Peyer's patch (tissue), 4 donors: ENCODE measurements around the gene SMC3. TPM values are rescaled to one million over a fixed set of nuclear protein-coding genes. Genes with fewer than 3 reads are reported as not detected.
"Not testable (repeated sequence)": the region's sequence is repeated elsewhere in the genome, so short reads cannot be mapped to it uniquely, and the experiment has no call there.

Source experiments
- DNase-seq, 3 donors: peaks; one replicate each; pipeline ENCODE4 v3.0.0-alpha.2; 2017 to 2019
- H3K27ac ChIP-seq, 4 donors: fragments of 200-600 bp; sonication (generic); one replicate each; pipeline ENCODE4 v1.5.1; 2016 to 2019
- H3K27me3 ChIP-seq, 2 donors: fragments of 200-600 bp; sonication (generic); one replicate each; pipeline ENCODE4 v1.5.1; 2019
- H3K36me3 ChIP-seq, 3 donors: fragments of 200-600 bp; sonication (generic); one replicate each; pipeline ENCODE4 v1.5.1; 2016 to 2019
- H3K4me1 ChIP-seq, 4 donors: fragments of 200-600 bp; sonication (generic); one replicate each; pipeline ENCODE4 v1.5.1; 2016 to 2019
- H3K4me3 ChIP-seq, 4 donors: fragments of 200-600 bp; sonication (generic); 1 replicate in 3 of 4; 2 replicates in 1 of 4; pipeline ENCODE4 v1.5.1; 2016 to 2019; ENCODE audit warnings: mild to moderate bottlenecking in 1 of 4
- H3K9me3 ChIP-seq, 4 donors: fragments of 200-600 bp; sonication (generic); one replicate each; pipeline ENCODE4 v1.5.1; 2016 to 2019; ENCODE audit warnings: mild to moderate bottlenecking in 1 of 4
- POLR2A ChIP-seq, 2 donors: fragments of 450-650 bp; IDR thresholded peaks; one replicate each; pipeline ENCODE4 v1.5.1; 2017; ENCODE audit warnings: antibody characterized with exemption in 2 of 2, mild to moderate bottlenecking in 2 of 2, moderate library complexity in 2 of 2
- total RNA-seq, 4 donors: library from RNA; depleted of rRNA; stranded (reverse); fragments of >200 nt; gene quantifications; one replicate each; pipeline ENCODE4 v1.1.0, GENCODE V29; 2016
- TF ChIP-seq, protein P1 (sequence below), 6 experiments: fragments of 450-650 bp in 4 of 6; fragments of 200-600 bp in 2 of 6; sonication (generic) in 1 of 6; IDR thresholded peaks; one replicate each; pipeline ENCODE4 v1.5.1; 2017 to 2019; ENCODE audit warnings: antibody characterized with exemption in 6 of 6, mild to moderate bottlenecking in 3 of 6, moderate library complexity in 1 of 6

Gene SMC3
- total RNA-seq, 4 donors from 2014 or later = 21.9 to 37.1 (median 33.0) TPM

DNA sequence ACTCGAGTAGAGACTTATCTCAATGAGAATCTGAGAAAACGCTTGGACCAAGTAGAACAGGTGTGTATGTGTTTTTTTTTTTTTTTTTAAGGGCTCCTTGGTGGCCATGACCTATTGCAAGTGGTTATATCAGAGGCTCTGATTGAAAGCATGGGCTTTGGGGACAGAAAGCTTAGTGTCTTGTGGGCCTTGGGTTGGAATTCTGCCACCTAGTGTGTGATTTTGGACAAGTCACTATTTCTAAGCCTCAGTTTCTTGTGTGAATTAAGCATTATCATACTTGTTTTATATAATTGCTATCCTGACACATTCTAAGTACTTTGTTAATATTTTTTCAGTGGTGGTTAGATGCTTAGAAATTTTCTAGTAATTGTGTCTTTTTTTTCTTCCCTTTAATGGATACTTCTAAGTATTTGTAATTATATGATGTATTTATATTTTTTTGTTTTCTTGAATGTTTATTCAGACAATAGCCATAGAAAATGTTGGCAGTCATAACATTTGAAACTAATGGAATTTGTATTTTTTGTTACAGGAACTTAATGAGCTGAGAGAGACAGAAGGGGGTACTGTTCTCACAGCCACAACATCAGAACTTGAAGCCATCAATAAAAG is 33.1 kb downstream of the SMC3 start:
- Histone ChIP-seq H3K36me3 (peaks cover 0 to 95% (median 5%) of the 10 kb centered on the region in 3 donors), H3K27me3 (no peaks in the 10 kb centered on the region), H3K4me1 (no peaks in the 10 kb centered on the region), H3K27ac (no peak overlapping the region), H3K9me3 (no peaks in the 10 kb centered on the region), H3K4me3 (no peak overlapping the region)
- TF ChIP-seq, protein P1, sequence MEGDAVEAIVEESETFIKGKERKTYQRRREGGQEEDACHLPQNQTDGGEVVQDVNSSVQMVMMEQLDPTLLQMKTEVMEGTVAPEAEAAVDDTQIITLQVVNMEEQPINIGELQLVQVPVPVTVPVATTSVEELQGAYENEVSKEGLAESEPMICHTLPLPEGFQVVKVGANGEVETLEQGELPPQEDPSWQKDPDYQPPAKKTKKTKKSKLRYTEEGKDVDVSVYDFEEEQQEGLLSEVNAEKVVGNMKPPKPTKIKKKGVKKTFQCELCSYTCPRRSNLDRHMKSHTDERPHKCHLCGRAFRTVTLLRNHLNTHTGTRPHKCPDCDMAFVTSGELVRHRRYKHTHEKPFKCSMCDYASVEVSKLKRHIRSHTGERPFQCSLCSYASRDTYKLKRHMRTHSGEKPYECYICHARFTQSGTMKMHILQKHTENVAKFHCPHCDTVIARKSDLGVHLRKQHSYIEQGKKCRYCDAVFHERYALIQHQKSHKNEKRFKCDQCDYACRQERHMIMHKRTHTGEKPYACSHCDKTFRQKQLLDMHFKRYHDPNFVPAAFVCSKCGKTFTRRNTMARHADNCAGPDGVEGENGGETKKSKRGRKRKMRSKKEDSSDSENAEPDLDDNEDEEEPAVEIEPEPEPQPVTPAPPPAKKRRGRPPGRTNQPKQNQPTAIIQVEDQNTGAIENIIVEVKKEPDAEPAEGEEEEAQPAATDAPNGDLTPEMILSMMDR (IDR thresholded peaks at IDR 0.05) = peak in 4 of 6 experiments; percentile 47 to 64 (median 58)
- TF ChIP-seq POLR2A (IDR thresholded peaks at IDR 0.05) = no peak
- DNase-seq = no peak

DNA sequence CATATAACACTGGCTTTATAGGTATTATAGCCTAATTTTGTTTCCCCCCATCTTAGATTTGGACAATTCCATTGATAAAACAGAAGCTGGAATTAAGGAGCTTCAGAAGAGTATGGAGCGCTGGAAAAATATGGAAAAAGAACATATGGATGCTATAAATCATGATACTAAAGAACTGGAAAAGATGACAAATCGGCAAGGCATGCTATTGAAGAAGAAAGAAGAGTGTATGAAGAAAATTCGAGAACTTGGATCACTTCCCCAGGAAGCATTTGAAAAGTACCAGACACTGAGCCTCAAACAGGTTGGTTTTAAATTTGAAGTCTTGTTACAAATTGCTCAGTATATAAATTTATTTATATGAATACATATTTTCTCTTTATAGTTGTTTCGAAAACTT is 34.1 kb downstream of the SMC3 start:
- Histone ChIP-seq H3K9me3 (no peaks in the 10 kb centered on the region), H3K27ac (no peak overlapping the region), H3K4me3 (no peak overlapping the region), H3K27me3 (no peaks in the 10 kb centered on the region), H3K36me3 (peaks cover 0 to 92% (median 5%) of the 10 kb centered on the region in 3 donors), H3K4me1 (no peaks in the 10 kb centered on the region)
- no peak for TF ChIP-seq POLR2A (IDR thresholded peaks at IDR 0.05)
- TF ChIP-seq, protein P1 (IDR thresholded peaks at IDR 0.05) = no peak
- DNase-seq = no peak

DNA sequence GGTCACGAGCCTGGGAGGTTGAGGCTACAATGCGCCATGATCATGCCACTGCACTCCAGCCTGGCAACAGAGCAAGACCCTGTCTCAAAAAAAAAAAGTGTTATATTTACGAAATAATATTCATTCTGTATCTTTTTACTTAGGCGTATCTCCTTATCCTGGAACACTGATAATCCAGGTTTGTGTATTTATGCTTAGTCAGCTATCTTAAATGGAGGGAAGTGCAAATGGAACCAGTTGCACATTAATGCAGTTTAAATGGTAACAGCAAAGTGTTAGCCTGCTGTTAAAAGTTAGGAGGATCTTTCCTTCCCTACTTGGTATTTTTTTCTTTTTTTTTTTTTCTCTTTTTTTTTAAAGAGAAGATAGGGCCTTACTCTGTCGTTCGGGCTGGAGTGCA is 40.6 kb downstream of the SMC3 start:
- TF ChIP-seq, protein P1 (IDR thresholded peaks at IDR 0.05) = no peak
- no peak for TF ChIP-seq POLR2A (IDR thresholded peaks at IDR 0.05)
- Histone ChIP-seq H3K4me1 (no peaks in the 10 kb centered on the region), H3K27me3 (no peaks in the 10 kb centered on the region), H3K36me3 (peaks cover 0 to 31% (median 0%) of the 10 kb centered on the region in 3 donors), H3K4me3 (no peak overlapping the region), H3K9me3 (no peaks in the 10 kb centered on the region), H3K27ac (no peak overlapping the region)
- DNase-seq = no peak

DNA sequence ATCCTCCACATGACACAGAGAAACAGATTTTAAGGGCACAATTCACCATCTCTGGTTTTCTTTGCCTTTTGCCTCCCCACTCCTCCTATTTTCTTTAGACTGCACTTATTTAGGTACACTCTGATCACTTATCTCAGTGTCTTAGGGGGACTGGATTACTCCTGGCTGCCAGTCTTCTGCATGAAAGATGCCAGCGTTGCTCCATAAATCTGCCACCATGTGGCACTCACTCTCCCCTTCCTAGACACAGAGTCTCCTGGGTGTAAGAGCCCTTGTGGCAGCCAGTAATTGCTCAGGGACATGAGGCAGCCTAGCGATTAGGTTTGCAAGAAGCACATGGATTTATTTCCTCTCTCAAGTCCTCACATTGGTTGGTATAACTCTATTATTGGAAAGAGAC is 42.1 kb downstream of the SMC3 start:
- H3K4me3 ChIP-seq = no peak overlapping the region
- no peaks in the 10 kb centered on the region for H3K27me3 ChIP-seq
- DNase-seq = no peak
- no peaks in the 10 kb centered on the region for H3K4me1 ChIP-seq
- H3K36me3 ChIP-seq = peaks cover 0 to 16% (median 0%) of the 10 kb centered on the region in 3 donors
- no peak for TF ChIP-seq POLR2A (IDR thresholded peaks at IDR 0.05)
- TF ChIP-seq, protein P1 (IDR thresholded peaks at IDR 0.05) = peak in 1 of 6 experiments; percentile 20
- H3K27ac ChIP-seq = no peak overlapping the region
- no peaks in the 10 kb centered on the region for H3K9me3 ChIP-seq

DNA sequence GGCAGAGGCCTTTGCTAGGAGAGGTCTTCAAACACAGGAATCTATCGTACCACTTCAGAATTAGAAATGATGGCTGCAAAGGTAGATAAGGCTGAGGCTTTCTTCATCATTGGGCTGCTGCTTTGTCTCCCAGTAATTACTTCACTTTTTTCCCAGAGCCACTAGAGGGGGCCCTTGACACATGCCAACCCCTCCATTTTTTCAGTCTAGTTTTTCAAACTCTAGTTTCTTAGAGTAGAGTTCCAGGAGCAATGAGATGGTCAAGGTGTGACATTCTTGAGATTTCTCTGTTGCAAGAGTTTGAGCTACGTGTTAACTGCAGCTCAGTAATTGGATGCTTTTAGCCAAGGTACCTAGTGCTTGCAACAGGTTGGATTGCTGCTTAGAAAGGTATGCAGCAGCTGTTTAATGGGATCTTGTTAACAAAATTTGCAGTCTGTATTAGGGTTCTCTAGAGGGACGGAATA is 42.8 kb downstream of the SMC3 start:
- H3K4me3 ChIP-seq = no peak overlapping the region
- TF ChIP-seq, protein P1 (IDR thresholded peaks at IDR 0.05) = peak; percentile 50 to 86 (median 78)
- TF ChIP-seq POLR2A (IDR thresholded peaks at IDR 0.05) = no peak
- H3K27me3 ChIP-seq = no peaks in the 10 kb centered on the region
- peaks cover 0 to 8% (median 0%) of the 10 kb centered on the region in 3 donors for H3K36me3 ChIP-seq
- DNase-seq = peak in 1 of 3 donors; percentile 69
- H3K4me1 ChIP-seq = no peaks in the 10 kb centered on the region
- no peak overlapping the region for H3K27ac ChIP-seq
- no peaks in the 10 kb centered on the region for H3K9me3 ChIP-seq

DNA sequence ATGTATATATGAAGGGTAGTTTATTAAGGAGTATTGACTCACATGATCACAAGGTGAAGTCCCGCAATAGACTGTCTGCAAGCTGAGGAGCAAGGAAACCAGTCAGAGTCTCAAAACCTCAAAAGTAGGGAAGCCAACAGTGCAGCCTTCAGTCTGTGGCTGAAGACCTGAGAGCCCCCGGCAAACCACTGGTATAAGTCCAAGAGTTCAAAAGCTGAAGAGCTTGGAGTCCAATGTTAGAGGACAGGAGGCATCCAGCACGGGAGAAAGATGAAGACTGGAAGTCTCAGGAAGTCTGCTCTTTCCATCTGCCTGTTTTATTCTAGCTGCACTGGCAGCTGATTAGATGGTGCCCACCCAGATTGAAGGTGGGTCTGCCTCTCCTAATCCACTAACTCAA is 43.3 kb downstream of the SMC3 start:
- H3K27me3 ChIP-seq, H3K9me3 ChIP-seq, H3K4me1 ChIP-seq, H3K27ac ChIP-seq, DNase-seq, H3K4me3 ChIP-seq, H3K36me3 ChIP-seq: not testable (repeated sequence)
